ENCODE measurements around the gene ITLN2.
"Not testable (repeated sequence)": the region's sequence is repeated elsewhere in the genome, so short reads cannot be mapped to it uniquely, and the experiment has no call there.

The ITLN2 gene

DNA sequence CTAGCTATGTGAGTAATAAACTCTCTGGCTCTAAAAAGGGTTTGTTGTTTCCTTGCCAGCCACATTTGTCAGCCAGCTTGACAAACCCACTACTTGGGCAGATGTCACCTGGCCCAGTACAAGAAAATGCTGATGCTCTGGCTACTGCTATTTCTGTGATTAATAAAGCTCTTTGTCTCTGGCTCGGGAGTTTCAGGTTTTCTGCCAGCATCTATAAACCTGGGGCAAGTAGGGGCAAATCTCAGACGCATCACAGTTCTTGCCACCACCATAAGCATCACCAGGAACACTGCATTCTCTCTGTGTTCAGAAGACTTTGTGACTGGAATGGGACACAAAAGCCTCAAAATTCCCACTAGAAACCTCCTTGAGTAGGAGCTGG is 2.5 kb downstream of the ITLN2 start:
- no peak for DNase-seq

DNA sequence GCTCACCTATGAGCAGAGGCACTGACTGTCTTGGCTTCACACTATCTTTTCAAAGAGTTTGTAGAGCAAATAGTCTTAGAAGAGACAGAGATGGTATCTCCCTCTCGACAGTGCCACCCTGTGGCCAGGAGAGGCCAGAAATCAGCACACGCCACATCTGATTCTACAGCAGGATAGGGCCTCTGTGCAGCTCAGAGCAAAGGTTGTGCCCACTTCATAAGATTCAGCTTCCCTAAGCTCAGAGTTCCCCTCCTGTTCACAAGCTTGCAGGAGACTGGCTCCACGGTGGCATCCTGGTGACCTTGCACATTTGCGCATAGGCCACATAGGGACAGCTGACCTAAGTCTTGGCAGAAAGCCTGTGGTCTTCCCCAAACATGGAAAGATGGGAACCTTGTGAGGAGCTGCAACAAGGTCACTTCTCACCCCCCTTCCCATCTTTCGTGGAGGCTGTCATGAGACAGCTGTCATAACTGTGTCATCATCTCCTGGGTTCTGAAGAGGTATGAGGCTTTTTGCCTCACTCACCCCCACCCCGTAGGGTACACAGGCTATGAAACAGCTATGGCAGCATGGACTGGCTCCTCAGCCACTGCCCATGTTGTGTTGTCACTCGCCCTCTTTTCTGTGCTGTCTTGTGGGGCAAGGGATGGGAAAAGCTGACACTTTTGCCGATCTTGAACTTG is 3.0 kb downstream of the ITLN2 start:
- peak; percentile 81 for DNase-seq

DNA sequence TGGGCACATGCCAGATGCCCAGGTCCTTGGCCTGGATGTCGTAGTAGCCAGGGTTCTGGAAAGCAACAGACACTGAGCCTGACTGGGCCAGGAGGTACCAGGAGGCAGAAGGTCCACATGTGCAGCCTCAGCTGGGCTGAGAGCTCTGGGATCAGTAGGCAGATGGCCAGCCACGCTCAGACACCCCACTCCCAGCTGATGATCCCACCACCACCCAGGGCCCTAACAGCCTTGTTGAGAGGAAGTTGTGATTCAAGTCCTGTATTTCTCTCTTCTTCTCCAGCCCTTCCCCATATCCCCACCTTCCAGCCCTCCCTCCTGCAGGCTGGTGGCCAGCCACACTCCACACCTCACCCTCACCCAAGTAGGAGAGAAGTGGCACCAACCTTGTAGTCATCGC is 4.0 kb downstream of the ITLN2 start:
- DNase-seq, result no peak

DNA sequence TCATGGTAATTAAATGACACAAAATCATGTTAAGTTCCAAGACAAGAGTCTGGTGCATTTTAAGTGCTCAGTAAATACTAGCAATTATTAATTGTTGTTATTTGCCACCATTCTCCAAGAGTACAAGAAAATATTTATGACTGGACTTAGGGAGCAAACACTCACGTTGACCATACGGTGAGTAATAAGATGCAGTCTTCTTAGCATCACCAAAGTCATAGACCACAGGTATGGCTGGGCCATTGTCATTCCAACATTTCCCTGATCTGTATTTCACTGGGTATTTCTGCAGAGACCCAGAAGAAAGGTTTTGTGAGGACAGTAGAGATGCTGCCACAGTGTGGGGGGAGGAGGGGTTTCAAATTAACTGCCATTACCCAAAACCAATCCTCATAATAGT is 4.7 kb downstream of the ITLN2 start:
- no peak for DNase-seq

DNA sequence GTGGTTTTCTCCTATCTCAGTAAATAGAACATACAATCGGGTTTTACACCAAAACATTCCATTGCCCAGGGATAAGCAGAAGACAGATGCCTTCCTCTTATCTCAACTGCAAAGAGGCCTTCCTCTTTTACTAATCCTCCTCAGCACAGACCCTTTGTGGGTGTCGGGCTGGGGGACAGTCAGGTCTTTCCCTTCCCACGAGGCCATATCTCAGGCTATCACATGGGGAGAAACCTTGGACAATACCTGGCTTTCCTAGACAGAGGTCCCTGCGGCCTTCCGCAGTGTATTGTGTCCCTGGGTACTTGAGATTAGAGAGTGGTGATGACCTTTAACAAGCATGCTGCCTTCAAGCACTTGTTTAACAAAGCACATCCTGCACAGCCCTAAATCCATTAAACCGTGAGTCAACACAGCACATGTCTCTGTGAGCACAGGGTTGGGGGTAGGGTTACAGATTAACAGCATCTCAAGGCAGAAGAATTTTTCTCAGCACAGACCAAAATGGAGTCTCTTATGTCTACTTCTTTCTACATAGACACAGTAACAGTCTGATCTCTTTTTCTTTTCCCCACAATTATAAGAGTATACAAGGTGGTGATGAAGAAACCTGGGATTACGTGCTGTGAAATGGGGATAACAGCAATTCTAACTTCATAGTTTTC is 5.3 kb downstream of the ITLN2 start:
- DNase-seq, result not testable (repeated sequence)

DNA sequence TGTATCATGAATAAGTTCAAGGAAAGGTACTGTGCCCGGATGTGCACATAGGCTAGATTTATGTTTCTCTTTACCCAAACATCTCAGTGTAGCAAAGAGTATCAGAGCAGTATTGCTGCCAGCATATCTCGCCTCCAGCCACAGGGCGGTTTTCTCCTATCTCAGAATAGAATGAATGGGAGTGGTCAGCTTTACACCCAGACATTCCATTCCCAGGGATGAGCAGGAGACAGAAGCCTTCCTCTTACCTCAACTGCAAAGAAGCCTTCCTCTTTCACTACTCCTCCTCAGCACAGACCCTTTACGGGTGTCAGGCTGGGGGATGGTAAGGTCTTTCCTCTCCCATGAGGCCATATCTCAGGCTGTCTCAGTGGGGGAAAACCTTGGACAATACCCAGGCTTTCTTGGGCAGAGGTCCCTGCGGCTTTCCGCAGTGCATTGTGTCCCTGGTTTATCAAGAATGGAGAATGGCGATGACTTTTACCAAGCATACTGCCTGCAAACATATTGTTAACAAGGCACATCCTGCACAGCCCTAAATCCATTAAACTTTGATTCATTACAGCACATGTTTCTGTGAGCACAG is 7.3 kb downstream of the ITLN2 start:
- DNase-seq, result not testable (repeated sequence)

DNA sequence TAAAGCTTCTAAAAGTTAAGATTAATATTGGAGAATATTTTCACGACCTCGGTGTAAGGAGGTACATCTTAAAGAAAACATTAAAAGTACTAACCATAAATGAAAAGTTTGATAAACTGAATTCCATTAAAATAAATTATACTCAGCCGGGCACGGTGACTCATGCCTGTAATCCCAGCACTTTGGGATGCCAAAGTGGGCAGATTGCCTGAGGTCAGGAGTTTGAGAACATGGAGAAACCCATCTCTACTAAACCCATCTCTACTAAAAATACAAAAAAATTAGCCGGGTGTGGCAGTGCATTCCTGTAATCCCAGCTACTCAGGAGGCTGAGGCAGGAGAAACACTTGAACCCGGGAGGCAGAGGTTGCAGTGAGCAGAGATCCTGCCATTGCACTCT is 8.7 kb downstream of the ITLN2 start:
- not testable (repeated sequence) for DNase-seq

DNA sequence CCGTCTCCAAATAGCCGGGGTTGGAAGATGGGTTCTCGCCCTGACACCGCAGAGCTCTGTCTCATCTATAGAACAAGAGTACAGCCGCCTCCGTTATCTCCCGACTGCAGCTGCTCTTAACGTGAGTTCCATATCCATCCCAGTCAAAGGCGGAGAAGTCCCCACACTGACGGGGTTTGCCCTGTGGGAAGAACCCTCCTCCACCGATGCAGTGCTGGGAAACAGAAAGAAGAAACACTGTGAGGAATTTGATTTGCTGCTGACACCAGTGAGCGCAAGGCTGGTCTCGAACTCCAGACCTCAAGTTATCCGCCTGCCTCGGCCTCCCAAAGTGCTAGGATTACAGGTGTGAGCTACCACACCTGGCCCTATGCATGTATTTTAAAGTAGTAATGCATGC is 9.5 kb downstream of the ITLN2 start:
- DNase-seq, result no peak

DNA sequence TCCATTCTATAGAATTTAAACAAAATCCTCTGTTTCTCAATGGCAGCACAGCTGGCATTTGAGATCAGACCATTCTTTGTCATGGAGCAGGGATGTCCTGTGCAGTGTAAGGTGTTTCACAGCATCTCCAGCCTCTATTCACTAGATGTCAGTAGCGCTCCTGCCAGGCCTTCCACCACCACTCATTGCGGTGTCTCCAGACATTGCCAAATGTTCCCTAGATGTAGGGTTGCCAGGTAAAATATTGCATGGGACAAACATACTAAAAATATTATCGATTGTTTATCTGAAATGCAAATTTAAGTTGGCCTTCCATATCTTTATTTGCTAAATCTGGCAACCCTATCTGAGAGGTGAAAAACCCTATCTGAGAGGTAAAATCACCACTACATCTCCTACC is 11.7 kb downstream of the ITLN2 start:
- DNase-seq, result peak; percentile 15 to 16

DNA sequence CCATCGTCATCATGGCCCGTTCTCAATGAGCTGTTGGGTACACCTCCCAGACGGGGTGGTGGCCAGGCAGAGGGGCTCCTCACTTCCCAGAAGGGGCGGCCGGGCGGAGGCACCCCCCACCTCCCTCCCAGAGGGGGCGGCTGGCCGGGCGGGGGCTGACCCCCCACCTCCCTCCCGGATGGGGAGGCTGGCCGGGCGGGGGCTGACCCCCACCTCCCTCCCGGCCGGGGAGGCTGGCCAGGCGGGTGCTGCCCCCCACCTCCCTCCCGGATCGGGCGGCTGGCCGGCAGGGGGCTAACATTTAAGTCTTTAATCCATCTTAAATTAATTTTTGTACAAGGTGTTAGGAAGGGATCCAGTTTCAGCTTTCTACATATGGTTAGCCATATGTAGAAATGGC is 17.9 kb downstream of the ITLN2 start:
- not testable (repeated sequence) for DNase-seq

DNA sequence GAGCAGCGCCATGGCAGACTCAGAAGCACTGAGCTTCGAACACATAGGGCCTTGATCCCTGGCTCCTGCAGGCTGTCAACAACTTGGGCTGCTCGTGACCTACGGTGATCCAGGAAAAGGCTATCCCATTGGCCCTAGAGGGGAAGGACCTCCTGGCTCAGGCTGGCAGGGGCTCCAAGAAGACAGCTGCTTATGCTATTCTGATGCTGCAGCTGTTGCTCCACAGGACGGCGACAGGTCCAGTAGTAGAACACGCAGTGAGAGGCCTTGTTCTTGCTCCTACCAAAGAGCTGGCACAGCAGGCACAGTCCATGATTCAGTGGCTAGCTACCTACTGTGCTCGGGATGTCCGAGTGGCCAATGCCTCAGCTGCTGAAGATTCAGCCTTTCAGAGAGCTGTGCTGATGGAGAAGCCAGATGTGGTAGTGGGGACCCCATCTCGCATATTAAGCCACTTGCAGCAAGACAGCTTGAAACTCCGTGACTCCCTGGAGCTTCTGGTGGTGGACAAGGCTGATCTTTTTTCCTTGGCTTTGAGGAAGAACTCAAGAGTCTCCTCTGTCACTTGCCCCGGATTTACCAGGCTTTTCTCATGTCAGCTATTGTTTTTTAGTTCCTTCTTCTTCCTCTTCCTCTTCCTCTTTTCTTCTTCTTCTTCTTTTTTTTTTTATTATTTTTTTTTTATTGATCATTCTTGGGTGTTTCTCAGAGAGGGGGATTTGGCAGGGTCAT is 18.9 kb downstream of the ITLN2 start:
- DNase-seq, result peak; percentile 13 to 25

DNA sequence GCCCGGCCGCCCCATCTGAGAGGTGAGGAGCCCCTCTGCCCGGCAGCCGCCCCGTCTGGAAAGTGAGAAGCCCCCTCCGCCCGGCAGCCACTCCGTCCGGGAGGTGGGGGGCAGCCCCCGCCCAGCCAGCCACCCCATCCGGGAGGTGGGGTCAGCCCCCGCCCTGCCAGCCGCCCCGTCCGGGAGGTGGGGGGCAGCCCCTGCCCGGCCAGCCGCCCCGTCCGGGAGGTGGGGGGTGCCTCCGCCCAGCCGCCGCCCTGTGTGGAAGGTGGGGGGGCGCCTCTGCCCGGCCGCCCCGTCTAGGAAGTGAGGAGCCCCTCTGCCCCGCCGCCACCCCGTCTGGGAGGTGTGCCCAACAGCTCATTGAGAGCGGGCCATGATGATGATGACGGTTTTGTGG is 21.3 kb downstream of the ITLN2 start:
- DNase-seq, result not testable (repeated sequence)

DNA sequence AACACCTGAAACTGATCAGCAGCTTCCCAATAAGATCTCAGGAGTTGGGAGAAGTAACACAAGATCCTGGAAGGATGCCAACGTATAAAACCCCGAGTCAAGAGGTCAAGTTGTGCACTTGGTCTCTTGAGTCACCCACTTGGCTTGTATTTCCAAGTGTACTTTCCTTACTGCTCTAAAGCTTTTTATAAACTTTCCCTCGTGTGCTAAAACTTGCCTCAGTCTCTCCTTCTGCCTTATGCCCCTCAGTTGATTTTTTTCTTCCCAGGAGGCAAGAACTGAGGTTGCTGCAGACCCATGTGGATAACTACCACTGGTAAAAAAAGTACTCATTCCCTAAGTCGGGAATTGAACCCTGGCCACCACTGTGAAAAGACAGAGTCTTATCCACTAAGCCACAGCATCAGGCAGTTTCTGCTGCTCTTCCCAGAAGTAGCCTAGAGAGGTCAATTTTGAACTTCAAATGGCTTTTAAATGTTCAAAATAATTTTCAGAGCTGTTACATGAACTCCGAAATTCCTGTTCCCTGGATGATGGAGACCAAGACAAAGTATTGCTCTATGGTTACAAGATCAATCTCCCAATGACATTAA is 28.9 kb downstream of the ITLN2 start:
- DNase-seq, result no peak

DNA sequence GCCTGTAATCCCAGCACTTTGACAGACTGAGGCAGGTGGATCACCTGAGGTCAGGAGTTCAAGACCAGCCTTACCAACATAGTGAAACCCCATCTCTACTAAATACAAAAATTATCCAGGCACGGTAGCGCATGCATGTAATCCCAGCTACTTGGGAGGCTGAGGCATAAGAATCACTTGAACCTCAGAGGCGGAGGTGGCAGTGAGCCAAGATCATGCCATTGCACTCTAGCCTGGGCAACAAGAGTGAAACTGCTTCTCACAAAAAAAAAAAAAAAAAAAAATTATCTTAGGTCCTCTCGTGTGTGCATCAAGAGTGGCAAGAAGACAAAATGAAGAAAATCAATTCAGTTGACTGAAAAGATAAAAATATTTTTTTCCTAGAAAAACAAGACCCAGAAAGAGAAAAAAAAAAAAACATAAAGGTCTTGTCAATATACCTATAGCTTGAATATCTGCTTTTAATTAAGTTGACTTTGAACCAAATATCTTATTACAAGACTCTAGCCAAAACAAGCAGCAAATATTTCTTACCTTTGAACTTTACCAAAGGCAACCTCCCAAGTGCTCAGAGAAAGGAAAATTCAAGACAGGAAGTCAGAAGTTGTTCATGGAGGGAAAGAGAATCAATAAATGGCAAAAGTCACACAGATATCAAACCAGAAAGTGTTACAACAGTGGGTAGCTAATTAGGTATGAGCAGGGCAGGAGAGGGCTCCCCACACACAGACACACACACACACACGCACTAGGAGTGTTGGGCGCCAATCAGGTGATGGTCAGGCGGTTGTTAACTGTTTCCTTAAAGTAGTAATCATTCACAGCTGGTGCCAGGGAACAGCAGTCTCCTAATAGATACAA is 29.6 kb downstream of the ITLN2 start:
- no peak for DNase-seq

DNA sequence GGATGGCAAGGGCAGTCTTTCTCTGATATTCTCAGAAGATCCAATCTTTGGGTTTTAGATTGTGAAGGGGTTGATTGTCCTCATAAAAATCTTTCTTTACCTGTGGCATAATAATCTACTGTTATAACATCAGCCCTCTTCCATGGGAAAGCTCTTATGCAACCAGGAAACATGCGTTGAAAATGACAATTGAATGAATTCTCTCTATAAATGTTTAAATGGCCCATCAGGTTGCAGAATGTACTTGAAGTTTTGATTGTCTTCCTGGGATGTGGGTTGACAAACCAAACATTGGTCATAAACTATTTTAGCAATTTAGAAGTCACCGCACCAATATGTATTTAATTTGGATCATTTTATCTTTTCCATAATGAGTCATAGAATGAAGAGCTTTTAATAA is 37.9 kb downstream of the ITLN2 start:
- DNase-seq, result no peak

DNA sequence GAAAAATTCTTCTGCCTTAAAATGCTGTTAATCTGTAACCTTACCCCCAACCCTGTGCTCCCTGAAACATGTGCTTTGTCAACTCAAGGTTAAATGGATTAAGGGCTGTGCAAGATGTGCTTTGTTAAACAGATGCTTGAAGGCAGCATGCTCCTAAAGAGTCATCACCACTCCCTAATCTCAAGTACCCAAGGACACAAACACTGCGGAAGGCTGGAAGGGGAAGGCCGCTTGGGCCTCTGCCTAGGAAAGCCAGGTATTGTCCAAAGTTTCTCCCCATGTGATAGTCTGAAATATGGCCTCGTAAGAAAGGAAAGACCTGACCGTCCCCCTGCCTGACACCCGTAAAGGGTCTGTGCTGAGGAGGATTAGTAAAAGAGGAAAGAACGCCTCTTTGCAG is 41.4 kb downstream of the ITLN2 start:
- DNase-seq, result not testable (repeated sequence)

DNA sequence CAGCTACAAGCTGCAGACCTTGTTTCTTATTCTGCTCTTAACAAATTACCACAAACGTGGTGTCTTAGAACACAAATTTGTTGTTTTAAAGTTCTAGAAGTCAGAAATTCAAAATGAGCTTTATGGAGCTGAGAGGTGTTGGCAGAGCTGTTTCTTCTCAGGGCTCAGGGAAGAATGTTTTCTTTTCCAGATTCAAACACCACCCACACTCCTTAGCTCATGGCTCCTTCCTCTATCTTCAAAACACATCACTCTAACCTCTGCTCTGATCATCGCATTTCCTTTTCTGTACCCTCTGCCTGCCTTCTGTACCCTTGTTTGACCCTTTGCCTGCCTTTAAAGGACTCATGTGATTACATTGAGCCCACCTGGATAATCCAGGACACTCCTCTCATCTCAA is 42.7 kb downstream of the ITLN2 start:
- no peak for DNase-seq

DNA sequence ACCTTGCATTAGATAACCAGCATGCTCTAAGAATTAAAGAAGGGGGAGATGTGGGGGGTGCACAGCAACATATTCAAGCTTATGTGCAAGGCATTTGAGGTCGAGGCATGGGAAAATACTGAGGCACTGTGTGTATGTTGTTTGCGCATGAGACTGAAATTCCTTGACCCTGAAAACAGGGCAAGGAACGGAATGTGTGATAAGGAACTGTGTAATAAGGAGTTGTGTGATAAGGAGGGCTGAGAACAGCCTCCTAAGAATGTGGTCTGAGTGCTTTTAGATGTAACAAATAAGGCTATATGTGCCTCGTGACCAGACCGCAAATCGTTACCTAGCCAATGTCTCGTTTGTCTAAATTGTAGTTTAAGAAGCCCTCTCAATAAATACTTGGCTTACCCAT is 43.2 kb downstream of the ITLN2 start:
- no peak for DNase-seq

DNA sequence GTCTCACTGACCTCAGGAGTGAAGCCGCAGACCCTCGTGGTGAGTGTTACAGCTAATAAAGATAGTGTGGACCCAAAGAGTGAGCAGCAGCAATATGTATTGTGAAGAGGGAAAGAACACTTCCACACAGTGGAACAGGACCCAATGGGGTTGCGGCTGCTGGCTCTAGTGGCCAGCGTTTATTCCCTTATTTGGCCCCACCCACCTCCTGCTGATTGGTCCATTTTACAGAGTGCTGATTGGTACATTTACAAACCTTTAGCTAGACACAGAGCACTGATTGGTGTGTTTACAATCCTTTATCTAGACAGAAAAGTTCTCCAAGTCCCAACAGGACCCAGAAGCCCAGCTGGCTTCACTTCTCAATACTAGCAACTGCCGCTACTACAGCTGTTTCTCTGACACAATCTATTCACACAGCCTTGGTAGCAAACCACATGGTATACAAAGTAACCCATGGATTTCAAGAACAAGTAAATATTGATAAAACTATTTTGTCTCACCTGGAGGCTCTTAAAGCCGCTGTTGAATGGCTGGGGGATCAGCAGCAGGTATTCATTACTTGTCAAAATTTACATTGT is 44.3 kb downstream of the ITLN2 start:
- no peak for DNase-seq

DNA sequence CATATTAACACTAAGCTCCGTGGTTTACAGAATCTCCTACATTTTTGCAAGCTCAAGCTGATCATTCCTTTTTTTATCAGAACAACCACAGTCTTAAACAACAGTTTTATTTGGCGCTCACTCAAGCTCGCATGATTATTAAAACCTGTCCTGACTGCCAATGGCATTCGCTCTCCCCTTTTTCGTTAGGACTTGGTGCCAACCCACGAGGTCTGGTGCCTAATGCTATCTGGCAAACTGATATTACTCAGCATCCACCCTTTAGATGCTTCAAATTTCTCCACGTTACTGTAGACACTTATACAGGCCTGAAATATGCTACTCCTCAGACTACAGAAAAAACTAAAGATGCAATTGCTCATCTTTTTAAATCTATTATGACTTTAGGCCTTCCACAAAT is 46.6 kb downstream of the ITLN2 start:
- DNase-seq, result no peak

DNA sequence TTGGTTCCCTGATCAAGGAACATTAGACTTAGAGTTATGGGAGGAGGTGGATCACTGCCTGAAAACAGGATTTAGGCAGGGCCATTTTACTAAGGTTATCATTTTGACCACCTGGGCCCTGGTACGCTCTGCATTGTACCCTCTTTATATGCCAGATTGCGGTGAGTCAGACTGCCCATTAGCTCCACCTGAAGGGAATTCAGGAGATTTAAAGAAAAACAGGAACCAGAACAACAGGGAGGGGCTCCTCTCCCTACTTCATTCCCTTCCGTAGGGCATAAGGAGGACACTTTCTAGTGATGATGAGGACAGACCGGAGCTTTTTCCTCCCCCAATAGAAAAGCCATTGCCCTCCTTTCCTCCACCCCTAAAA is 49.0 kb downstream of the ITLN2 start:
- DNase-seq, result no peak
